Mammary microvascular endothelial cell (primary cell): ENCODE results near the gene ERG28. TPM values are rescaled to one million over a fixed set of nuclear protein-coding genes. Genes with fewer than 3 reads are reported as not detected.

ENCODE experiments used
- total RNA-seq: library from RNA; depleted of rRNA; stranded (reverse); fragments of >200 nt; gene quantifications from 2 replicates; pipeline ENCODE4 v1.2.3, GENCODE V29; 2015

The ERG28 gene
- 16.1 and 17.4 TPM in 2 replicates for total RNA-seq

GRCh38 chr14:75660630-75661498, at the start of gene ERG28, which contains the start of gene TTLL5:
Gene ERG28 (minus strand): TSS chr14:75660876. CDS start chr14:75657502, 3,374 bp downstream.
Gene TTLL5 (plus strand): TSS chr14:75661246. CDS start chr14:75663150, 1,904 bp downstream.

Other genes with a start within 250 kb of the ERG28 start
- gene JDP2, start 232.9 kb downstream of the ERG28 start, total RNA-seq, result 6.5 and 13.5 TPM in 2 replicates
- gene BATF, start 138.4 kb downstream of the ERG28 start, total RNA-seq, result 0.69 and 1.3 TPM in 2 replicates
- 2.1 and 2.7 TPM in 2 replicates for gene FLVCR2, start 82.3 kb downstream of the ERG28 start, total RNA-seq
- gene TTLL5, start 370 bp upstream of the ERG28 start, total RNA-seq, result 32.3 and 33.0 TPM in 2 replicates